ENCODE data around the gene AHDC1.

GRCh38 chr1:27527223-27527889 lies 76.6 kb downstream of the AHDC1 start:
- TF ChIP-seq POLR2A (IDR thresholded peaks at IDR 0.05) (no peak), CTCF (IDR thresholded peaks at IDR 0.05) (no peak)

Measured in stomach (tissue), 4 donors.